Astrocyte of the cerebellum (primary cell): Measurements from ENCODE around the gene P2RY8.
"Not testable (repeated sequence)": the region's sequence is repeated elsewhere in the genome, so short reads cannot be mapped to it uniquely, and the experiment has no call there.

Experiments
- DNase-seq: peaks from one replicate; pipeline ENCODE4 v3.0.0-alpha.2; 2011; ENCODE audit warnings: low read depth
- H3K4me3 ChIP-seq: 2 replicates; pipeline ENCODE4 v1.5.1; 2011; ENCODE audit warnings: mild to moderate bottlenecking, low read depth, low read length, moderate library complexity
- in situ Hi-C: cut with HindIII; loops from 2 replicates; pipeline ENCODE4 v1.10.0; 2017; ENCODE audit warnings: low sequenced_read_pairs
- TF ChIP-seq, protein P1 (sequence below): IDR thresholded peaks from 2 replicates; pipeline ENCODE4 v1.5.1; 2012; ENCODE audit warnings: low read length, low read depth, moderate library complexity, mild to moderate bottlenecking; ENCODE audit errors: missing control alignments

Gene P2RY8

DNA sequence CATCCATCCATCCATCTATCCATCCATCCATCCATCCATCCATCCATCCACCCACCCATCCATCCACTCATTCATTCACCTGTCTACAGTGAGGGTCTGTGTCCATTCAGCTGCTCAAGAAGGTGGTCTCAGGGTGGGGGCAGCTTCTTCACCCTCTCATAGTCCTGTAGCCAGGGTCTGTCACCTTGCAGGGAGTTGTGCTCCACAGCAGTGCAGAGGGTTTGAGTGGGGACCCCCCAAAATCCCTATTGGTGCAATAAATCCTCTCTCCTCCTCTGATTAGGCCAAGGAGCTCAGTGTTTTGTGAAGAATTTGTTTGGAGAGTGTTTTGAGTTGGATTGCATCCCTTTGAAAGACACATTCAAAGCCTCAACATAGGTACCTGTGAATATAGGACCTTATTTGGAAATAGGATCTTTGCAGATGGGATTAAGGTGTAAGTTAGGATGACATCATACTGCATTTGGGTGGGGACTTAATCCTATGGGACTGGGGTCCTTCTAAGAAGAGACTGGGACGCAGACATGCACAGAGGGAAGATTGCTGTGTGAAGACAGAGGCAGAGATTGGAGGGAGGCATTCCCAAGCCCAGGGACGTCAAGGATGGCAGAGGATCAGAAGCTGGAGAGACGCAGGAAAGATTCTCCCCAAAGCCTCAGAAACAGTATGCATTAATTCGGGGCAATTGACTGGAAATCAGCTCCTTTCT, 12.0 kb downstream of the P2RY8 start:
- no peak for DNase-seq
- no peak overlapping the region for H3K4me3 ChIP-seq
- TF ChIP-seq, protein P1, sequence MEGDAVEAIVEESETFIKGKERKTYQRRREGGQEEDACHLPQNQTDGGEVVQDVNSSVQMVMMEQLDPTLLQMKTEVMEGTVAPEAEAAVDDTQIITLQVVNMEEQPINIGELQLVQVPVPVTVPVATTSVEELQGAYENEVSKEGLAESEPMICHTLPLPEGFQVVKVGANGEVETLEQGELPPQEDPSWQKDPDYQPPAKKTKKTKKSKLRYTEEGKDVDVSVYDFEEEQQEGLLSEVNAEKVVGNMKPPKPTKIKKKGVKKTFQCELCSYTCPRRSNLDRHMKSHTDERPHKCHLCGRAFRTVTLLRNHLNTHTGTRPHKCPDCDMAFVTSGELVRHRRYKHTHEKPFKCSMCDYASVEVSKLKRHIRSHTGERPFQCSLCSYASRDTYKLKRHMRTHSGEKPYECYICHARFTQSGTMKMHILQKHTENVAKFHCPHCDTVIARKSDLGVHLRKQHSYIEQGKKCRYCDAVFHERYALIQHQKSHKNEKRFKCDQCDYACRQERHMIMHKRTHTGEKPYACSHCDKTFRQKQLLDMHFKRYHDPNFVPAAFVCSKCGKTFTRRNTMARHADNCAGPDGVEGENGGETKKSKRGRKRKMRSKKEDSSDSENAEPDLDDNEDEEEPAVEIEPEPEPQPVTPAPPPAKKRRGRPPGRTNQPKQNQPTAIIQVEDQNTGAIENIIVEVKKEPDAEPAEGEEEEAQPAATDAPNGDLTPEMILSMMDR = no peak
- in situ Hi-C loops = no loop called here

DNA sequence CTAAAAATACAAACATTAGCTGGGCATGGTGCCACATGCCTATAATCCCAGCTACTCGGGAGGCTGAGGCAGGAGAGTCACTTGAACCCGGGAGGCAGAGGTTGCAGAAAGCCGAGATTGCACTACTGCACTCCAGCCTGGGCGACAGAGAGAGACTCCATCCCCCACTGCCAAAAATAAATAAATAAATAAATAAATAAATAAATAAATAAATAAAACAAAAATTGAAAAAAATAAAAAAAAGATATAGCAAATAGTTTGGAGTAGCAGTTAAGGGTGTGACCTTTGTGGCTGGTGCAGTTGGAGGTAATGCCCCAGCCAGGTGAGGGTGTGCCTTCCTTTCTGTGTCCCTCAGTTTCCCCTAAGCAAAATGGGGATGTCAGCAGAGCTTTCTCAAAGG, 14.1 kb downstream of the P2RY8 start:
- H3K4me3 ChIP-seq, DNase-seq, in situ Hi-C loops: not testable (repeated sequence)

DNA sequence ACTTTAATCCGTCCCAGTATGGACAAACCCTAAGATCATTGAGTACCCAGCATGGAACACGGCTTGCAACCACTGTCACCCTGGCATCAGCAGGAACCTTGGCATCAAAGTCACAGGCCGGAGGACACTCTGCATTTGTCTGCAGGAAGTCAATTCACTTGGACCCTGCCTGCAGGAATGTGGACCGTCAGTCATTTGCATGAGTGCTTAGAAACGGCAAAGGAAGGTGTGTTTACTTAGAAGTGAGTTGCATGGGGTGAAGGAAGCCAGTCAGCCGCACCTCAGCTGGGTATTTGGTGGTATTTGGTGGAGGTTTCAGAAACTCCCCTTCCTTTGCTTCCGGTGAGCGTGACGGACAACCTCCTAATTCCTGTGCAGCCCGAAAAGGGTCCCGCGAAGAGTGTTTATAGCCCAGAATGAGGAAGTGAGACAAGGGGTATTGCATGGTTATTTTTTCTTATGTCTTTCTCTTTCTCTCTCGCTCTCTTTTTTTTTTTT, 15.5 kb downstream of the P2RY8 start:
- H3K4me3 ChIP-seq = no peak overlapping the region
- no peak for DNase-seq
- in situ Hi-C loops = no loop called here
- TF ChIP-seq, protein P1 = no peak

DNA sequence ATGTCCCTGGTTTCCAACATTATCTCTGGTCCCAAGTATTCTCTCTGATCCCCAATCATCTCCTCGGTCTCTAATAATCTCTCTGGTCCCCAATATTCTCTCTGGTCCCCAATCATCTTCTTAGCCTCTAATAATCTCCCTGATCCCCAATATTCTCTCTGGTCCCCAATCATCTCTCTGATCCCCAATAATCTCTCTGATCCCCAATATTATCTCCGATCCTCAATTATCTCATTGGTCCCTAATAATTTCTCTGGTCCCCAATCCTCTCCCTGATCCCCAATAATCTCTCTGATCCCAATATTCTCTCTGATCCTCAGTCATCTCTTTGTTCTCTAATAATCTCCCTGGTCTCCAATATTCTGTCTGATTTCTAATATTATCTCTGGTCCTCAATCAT, 16.6 kb downstream of the P2RY8 start:
- DNase-seq = no peak
- in situ Hi-C loops = no loop called here
- H3K4me3 ChIP-seq = no peak overlapping the region
- TF ChIP-seq, protein P1 = no peak

DNA sequence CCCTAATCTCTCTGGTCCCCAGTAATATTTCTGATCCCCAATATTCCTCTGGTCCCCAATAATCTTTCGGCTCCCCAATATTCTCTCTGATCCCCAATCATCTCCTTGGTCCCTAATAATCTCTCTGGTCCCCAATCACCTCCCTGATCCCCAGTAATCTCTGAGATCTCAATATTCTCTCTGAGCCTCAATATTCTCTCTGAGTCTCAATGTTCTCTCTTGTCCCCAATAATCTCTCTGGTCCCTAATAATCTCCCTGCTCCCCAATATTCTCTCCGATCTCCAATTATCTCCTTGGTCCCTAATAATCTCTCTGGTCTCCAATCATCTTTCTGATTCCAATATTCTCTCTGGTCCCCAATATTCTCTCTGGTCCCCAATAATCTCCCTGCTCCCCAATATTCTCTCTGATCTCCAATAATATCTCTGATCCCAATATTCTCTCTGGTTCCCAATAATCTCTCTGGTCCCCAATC, 17.9 kb downstream of the P2RY8 start:
- TF ChIP-seq, protein P1 = no peak
- no peak overlapping the region for H3K4me3 ChIP-seq
- no peak for DNase-seq
- in situ Hi-C loops = no loop called here

DNA sequence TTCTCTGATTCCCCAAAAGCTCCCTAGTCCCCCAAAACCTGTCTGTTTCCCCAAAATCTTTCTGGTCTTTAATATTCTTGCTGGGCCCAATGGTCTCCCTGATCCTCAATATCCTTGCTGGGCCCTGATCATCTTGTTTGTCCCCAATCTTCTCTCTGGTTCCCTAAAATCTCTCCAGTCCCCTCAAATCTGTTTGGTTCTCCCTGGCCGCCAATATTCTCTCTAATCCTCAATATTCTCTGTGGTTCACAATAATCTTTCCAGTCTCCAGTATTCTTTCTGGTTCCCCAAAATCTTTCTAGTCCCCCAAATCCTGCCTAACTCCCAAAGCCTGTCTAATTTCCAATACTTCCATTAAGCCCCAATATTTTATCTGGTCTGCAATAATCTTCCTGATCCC, 18.5 kb downstream of the P2RY8 start:
- no peak overlapping the region for H3K4me3 ChIP-seq
- DNase-seq = no peak
- TF ChIP-seq, protein P1 = no peak
- in situ Hi-C loops = no loop called here

DNA sequence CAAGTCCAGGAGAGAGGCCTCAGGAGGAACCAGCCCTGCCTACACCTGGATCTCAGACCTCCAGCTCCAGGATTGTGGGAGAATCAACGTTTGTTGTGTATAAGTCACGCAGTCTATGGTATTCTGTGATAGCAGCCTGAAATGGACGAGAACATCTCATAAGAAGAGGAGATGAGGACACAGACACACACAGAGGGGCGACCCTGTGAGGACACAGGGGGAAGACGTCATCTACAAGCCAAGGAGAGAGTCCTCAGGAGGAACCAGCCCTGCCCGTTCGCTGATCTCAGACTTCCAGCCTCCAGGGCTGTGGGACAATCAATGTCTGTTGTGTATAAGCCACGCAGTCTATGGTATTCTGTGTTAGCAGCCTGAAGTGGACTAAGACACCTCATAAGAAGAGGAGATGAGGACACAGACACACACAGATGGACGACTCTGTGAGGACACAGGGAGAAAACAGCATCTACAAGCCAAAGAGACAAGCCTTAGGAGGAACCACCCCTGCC, 20.3 kb downstream of the P2RY8 start:
- no peak overlapping the region for H3K4me3 ChIP-seq
- in situ Hi-C loops = no loop called here
- no peak for DNase-seq
- TF ChIP-seq, protein P1 = no peak
